ENCODE data around the gene CELSR2.

- TF ChIP-seq CTCF (IDR thresholded peaks at IDR 0.05) (no peak), POLR2A (IDR thresholded peaks at IDR 0.05) (no peak)
Measured at GRCh38 chr1:109228167-109228566, 21.2 kb upstream of the CELSR2 start.

All from uterus (tissue), 2 donors.